Activated gamma-delta T cell (primary cell): Measurements from ENCODE around the gene NAA60.
"Not testable (repeated sequence)": the region's sequence is repeated elsewhere in the genome, so short reads cannot be mapped to it uniquely, and the experiment has no call there.

Source experiments
- DNase-seq: peaks from one replicate; lab custom pipeline; 2025; lab: John Stamatoyannopoulos, UW

Gene NAA60

GRCh38 chr16:3482659-3483241, 39.3 kb downstream of the NAA60 start:
- no peak for DNase-seq

GRCh38 chr16:3484318-3485096, 41.0 kb downstream of the NAA60 start:
- DNase-seq = no peak

- DNase-seq = no peak
These were observed 41.7 kb downstream of the NAA60 start for GRCh38 chr16:3485097-3485745.

DNA sequence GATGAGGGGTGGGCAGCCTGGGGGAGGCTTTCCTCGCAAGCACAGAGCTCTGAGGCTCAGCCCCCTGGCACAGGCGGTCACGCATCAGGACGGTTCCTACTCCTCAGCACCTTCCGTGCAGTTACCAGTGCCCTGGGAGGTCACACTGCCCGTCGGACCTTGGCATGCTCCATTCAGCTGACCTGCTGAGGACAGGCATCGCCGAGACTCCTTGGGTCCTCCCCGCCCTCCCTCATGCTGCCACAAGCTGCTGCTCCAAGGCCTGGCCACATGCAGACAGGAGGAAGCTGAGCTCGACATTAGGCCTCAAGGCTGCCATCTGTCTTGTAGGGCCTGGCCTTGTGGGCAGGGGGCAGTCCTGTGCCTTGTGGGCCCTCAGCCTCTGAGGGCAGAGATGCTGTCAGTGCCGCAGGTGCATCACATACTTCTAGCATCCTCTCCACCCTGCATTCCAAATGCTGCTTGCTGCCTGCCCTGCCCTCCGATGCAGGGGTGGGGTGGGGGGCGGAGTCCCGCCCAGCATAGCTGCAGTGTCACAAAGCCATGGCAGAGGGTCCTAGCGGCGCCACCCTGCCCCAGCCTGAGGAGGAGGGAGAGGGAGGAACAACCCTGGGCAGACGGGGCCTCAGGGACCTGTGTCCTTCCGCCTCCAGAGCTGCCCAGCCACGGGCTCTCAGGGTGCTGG, 42.5 kb downstream of the NAA60 start:
- no peak for DNase-seq

- DNase-seq = no peak
These were observed 43.2 kb downstream of the NAA60 start for GRCh38 chr16:3486506-3487215.

DNA sequence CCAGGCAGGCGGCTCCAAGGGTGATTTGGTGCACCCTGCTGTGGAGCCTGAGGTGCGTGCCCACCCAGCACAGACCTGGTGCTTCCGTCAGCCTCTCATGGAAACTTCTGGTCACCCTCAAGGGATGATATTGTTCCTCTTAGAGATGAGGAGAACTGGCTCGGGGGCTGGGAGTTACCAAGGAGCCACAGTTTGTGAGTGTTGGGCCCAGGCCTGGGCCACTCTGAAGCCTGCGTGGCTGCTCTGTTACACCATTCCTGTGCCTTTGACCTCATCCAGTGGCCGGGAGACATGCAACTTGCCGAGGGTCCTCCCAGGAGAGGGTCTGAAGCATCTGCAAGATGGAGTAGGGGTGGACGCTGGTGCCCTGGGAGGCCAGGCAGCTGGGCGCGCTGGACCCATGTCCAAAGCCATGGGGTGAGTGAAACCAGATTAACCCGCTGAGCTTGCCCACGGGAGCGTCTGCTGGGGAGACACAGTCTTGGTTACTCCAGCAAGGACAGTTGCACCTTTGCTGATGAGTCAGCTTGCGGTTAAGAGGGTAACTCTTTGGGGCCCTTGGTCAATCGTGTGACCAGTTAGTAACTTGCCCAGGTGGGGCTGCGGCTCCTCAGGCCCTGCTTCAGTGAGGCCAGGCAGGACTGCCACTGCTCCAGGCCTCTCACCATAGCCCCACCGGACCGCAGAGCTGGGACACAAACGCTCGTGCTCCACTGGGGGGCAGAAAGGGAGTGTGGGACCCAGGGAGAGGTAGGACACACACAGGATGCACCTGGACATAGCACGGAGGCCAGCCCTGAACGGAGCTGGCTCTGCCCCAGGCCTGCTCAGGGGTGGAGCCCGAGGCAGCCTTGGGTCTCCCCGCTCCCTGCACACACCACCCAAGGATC, 44.3 kb downstream of the NAA60 start:
- no peak for DNase-seq

DNA sequence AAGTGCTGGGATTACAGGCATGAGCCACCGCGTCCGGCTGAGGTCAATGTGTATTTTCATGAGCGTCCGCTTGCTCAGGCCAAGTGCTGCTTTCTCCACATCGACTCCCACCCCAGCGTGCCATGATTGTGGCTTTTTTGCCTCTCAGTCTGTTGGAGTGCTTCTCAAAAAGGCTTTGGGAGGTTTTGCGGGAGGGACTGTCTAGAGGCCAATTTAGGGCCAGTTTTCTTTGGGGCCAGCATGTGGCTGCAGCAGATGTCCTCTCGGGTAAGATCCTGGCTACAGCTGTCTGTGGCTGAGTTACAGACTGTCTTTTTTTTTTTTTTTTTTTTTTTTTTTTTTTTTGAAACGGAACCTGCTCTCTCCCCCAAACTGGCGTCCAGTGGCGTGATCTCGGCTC, 45.3 kb downstream of the NAA60 start:
- no peak for DNase-seq

GRCh38 chr16:3490911-3491629, 47.6 kb downstream of the NAA60 start:
- DNase-seq = no peak

DNA sequence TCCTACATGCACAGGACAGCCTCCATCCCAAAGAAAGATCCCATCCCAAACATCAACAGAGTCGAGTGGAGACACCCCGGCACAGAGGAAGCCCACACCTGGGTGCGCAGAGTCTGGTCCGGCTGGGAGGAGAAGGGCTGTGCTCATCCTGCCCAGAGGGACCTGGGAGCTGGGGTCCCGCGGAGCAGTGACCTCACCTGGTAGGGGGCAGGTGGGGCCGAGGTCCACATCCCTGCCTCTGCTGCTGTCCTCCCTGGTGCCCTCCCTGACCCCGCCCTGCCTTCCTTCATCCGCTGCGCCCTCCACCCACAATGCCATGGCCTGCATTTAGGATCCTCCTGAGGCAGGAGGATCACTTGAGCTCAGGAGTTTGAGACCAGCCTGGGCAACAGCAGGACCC, 48.9 kb downstream of the NAA60 start:
- no peak for DNase-seq

GRCh38 chr16:3494386-3494973, 51.0 kb downstream of the NAA60 start:
- DNase-seq = no peak

GRCh38 chr16:3495176-3495575, 51.7 kb downstream of the NAA60 start, which contains the start of gene C16orf90:
Gene C16orf90, minus strand, starts transcription at chr16:3495489. Its CDS starts 68 bp downstream, at chr16:3495421.
- no peak for DNase-seq

DNA sequence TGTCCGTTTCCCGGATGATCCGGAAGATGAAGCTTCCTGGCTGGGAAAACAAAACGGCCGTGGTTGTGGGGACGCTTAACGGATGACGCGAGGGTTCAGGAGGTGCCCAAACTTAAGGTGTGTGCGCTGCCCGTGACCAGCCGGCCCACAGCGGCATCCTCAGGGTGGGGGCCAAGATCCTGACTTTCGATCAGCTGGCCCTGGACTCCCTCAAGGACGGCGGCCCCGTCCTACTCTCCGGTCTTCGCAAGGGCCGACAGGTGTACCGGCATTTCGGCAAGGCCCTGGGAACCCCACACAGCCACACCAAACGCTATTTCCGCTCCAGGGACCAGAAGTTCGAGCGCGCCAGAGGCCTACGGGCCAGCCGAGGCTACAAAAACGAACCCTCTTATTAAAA, 52.9 kb downstream of the NAA60 start:
- DNase-seq = no peak

DNA sequence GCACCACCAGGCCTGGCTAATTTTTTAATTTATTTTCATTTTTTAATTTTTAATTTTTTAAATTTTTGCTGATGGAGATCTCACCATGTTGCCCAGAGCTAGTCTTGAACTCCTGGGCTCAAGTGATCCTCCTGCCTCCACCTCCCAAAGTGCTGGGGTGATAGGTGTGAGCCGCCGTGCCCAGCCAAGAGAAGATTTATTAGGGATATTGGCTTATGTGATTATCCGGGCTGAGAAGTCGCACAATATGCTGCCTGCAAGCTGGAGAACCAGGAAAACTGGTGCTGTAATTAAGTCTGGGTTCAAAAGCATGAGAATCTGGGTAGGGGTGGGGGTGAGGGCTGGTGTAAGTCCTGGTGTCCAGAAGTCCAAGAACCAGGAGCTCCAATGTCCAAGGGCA, 54.3 kb downstream of the NAA60 start:
- DNase-seq = no peak

DNA sequence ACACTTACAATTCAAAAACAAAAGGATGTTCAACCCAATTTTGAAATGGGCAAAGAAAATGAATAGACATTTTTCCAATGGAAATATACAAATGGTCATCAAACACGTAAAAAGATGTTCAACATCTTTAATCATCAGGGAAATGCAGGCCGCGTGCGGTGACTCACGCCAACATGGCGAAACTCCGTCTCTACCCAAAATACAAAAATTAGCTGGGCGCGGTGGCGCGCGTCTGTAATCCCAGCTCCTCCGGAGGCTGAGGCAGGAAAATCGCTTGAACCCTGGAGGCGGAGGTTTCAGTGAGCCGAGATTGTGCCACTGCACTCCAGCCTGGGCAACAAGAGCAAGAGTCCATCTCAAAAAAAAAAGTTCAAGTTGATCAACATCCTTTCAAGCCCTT, 55.5 kb downstream of the NAA60 start:
- no peak for DNase-seq

- DNase-seq = not testable (repeated sequence)
These were observed 57.9 kb downstream of the NAA60 start for GRCh38 chr16:3501412-3501761.

DNA sequence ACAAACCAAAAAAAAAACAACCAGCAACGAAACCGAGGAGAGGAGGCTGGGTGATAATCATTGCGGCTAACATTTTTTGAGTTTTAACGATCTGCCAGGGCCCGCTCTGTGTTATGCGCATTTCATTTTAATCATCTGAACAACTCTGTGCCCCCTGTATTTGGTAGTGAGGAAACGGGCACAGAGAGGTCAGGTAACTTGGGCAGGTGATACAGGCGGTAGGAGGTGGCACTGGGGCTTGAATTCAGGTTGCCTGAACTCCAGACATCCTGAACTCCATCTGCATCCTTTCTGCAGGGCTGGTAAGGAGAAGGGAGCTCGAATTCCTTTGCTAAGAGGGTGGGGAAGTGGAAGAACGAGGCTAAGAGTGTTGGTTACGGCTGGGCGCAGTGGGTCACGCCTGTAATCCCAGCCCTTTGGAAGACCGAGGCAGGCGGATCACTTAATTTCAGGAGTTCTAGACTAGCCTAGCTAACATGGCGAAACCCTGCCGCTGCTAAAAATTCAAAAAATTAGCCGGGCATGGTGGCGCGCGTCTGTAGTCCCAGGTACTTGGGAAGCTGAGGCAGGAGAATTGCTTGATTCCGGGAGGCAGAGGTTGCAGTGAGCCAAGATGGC, 58.4 kb downstream of the NAA60 start:
- DNase-seq = no peak

- DNase-seq = no peak
These were observed 60.0 kb downstream of the NAA60 start for GRCh38 chr16:3503523-3503922.

DNA sequence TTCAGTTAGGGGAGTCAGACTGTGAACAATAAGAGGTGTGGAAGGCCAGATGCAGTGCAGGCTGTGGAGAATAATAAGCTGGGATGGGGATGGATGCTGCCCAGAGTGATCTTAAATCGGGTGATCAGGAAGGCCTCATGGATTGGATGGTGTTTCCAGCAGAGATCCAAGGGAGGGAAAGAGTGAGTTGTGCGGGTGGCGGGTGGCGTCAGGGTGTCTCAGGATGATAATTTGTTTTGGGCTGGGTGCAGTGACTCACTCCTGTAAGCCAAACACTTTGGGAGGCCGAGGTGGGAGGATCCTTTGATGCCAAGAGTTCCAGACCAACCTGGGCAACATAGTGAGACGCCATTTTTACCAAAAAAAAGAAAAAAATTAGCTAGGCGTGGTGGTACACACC, 65.3 kb downstream of the NAA60 start:
- DNase-seq = no peak

GRCh38 chr16:3509470-3509928, 66.0 kb downstream of the NAA60 start:
- DNase-seq = no peak
